IMR-90 (cell line): ENCODE results near the gene RPL18.

Experiments used
- CEBPB ChIP-seq: IDR thresholded peaks from 2 replicates; pipeline ENCODE4 v1.6.1; 2012; ENCODE audit warnings: low read depth, low read length, improper control_type of control experiment
- CTCF ChIP-seq: conservative IDR thresholded peaks from 2 replicates; pipeline ENCODE4 v1.5.1; 2012; ENCODE audit warnings: mild to moderate bottlenecking, low read depth, low read length, improper control_type of control experiment
- ELK1 ChIP-seq: fragments of 150-350 bp; IDR thresholded peaks from 2 replicates; pipeline ENCODE4 v1.6.1; 2016; ENCODE audit warnings: low read depth, mild to moderate bottlenecking, low read length, moderate library complexity, borderline replicate concordance
- MAFK ChIP-seq: IDR thresholded peaks from 2 replicates; pipeline ENCODE4 v1.6.1; 2012; ENCODE audit warnings: low read depth, low read length, improper control_type of control experiment
- MAZ ChIP-seq: IDR thresholded peaks from 2 replicates; pipeline ENCODE4 v1.6.1; 2012; ENCODE audit warnings: low read depth, mild to moderate bottlenecking, low read length, improper control_type of control experiment, moderate library complexity, borderline replicate concordance
- MXI1 ChIP-seq: IDR thresholded peaks from 2 replicates; pipeline ENCODE4 v1.6.1; 2012; ENCODE audit warnings: low read depth, mild to moderate bottlenecking, low read length, moderate library complexity, borderline replicate concordance
- NFE2L2 ChIP-seq: fragments of 150-350 bp; IDR thresholded peaks from 2 replicates; pipeline ENCODE4 v1.6.1; 2016; ENCODE audit warnings: low read depth, mild to moderate bottlenecking, low read length
- POLR2A ChIP-seq: IDR thresholded peaks from 2 replicates; pipeline ENCODE4 v1.6.1; 2012; ENCODE audit warnings: mild to moderate bottlenecking, low read depth, low read length
- RAD21 ChIP-seq: IDR thresholded peaks from 2 replicates; pipeline ENCODE4 v1.6.1; 2012; ENCODE audit warnings: low read length, improper control_type of control experiment
- RCOR1 ChIP-seq: IDR thresholded peaks from 2 replicates; pipeline ENCODE4 v1.6.1; 2012; ENCODE audit warnings: mild to moderate bottlenecking, low read length, improper control_type of control experiment; ENCODE audit not compliant: insufficient replicate concordance
- SMC3 ChIP-seq: fragments of 150-350 bp; IDR thresholded peaks from 2 replicates; pipeline ENCODE4 v1.6.1; 2016; ENCODE audit warnings: low read depth, mild to moderate bottlenecking, antibody characterized with exemption, low read length, moderate library complexity

- TF ChIP-seq CTCF (no peak), MAZ (peak; percentile 29; the same call in 1 of the 2 replicates), NFE2L2 (no peak), POLR2A (no peak), MXI1 (no peak), MAFK (no peak), RCOR1 (no peak), CEBPB (no peak), ELK1 (no peak), SMC3 (no peak), RAD21 (no peak)
These were observed 42.1 kb upstream of the RPL18 start for GRCh38 chr19:48660852-48661710.
